GM19324 (cell line): ENCODE measurements around the gene TMEM80.
"Not testable (repeated sequence)": the region's sequence is repeated elsewhere in the genome, so short reads cannot be mapped to it uniquely, and the experiment has no call there.

Experiments used
- ATAC-seq: cut with Tn5 transposase; IDR thresholded peaks from one replicate; pipeline ENCODE4 v1.9.1; 2021; ENCODE audit warnings: mild to moderate bottlenecking, moderate library complexity; ENCODE audit not compliant: unreplicated experiment, low FRiP score

The TMEM80 gene

DNA sequence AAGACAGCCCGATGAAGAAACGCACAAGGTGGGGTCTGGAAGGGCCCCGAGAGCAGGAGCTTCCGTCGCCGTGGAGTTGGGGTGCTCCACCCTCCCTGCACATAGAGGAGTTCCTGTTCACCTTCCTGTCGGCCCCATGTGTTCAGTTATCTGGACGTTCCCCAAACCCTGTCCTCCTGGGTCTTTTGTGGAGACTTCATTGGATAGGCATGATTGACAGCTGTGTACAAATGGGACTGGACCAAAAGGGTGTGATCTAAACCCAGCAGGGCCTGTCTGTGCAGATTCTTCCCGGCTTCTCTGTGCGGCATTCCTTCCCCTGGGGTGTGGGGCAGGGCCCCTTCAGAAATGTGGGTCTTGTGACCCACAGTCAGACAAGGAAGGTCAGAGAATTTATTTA is 42.3 kb downstream of the TMEM80 start:
- ATAC-seq = not testable (repeated sequence)

DNA sequence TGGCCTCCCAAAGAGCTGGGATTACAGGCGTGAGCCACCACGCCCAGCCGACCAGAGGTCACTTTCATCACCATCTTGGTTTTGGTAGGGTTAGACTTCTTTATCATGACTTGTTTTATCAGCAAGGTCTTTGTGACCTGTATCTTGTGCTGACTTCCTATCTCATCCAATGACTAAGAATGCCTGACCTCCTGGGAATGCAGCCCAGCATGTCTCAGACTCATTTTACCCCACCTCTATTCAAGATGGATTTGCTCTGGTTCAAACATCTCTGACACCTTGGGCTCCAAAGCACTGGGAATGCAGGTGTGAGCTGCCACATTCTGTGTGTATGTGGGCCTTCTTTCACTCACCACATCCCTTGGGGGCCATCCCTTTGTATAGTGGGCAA is 46.5 kb downstream of the TMEM80 start:
- ATAC-seq = no peak

DNA sequence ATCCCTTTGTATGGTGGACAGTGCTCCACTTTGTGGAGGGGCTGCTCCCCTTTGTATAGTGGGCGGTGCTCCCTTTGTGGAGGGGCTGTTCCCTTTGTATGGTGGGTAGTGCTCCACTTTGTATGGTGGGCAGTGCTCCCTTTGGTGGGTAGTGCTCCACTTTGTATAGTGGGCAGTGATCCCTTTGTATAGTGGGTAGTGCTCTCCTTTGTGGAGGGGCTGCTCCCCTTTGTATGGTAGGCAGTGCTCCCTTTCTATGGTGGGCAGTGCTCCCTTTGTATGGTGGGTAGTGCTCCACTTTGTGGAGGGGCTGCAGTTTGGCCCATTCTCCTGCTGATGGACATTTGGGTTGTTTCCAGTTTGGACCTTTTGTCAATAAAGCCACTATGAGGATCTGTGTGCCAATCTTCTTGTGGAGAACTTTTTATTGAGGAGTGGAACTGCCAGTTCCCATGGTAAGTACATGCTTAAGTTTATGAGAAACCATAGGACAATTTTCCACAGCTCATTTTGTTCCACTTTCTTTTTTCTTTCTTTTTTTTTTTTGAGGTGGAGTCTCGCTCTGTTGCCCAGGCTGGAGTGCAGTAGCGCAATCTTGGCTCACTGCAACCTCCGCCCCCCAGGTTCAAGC is 47.1 kb downstream of the TMEM80 start:
- no peak for ATAC-seq

- ATAC-seq = no peak
Observed at GRCh38 chr11:745428-745827, 49.8 kb downstream of the TMEM80 start.

- ATAC-seq = peak; percentile 48
Observed at GRCh38 chr11:746289-747157, 50.9 kb downstream of the TMEM80 start.

GRCh38 chr11:747158-748006 is 51.8 kb downstream of the TMEM80 start, which contains the start of gene TALDO1:
TALDO1 (plus strand) TSS chr11:747464; CDS start chr11:747482, 18 bp downstream.
- peak; percentile 88 for ATAC-seq

DNA sequence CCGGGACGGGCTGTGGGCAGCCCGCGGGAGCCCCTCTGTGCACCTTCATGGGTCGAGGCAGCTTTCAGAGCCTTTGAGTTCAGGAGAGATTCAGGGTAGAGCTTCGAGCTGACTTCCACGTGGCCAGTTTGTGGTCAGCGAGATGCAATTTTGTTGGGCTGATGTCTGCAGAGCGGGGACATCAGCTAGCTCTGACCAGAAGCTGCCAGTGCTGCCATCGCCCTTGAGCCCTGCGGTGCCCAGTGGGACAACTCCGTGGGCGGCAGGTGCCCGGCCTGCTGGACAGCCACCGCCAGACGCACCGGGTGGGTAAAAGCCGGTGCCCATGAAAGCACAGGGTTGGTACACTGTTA is 52.4 kb downstream of the TMEM80 start:
- peak; percentile 2 for ATAC-seq

GRCh38 chr11:749731-750130 is 54.1 kb downstream of the TMEM80 start:
- no peak for ATAC-seq
